Omental fat pad (tissue), 4 donors: ENCODE measurements around the gene UBE2J2. TPM values are rescaled to one million over a fixed set of nuclear protein-coding genes. Genes with fewer than 3 reads are reported as not detected.

Source experiments
- ATAC-seq: fragments of 150-250 bp; one replicate; pipeline ENCODE4 v1.9.1; 2016; ENCODE audit warnings: mild to moderate bottlenecking, moderate library complexity; ENCODE audit not compliant: low FRiP score
- DNase-seq: peaks from one replicate; pipeline ENCODE4 v3.0.0-alpha.2; 2019; ENCODE audit warnings: low spot score
- CTCF ChIP-seq, 3 donors: fragments of 450-650 bp; IDR thresholded peaks; one replicate each; pipeline ENCODE4 v1.5.1; 2016 to 2017; ENCODE audit warnings: antibody characterized with exemption in 3 of 3, mild to moderate bottlenecking in 3 of 3, moderate library complexity in 2 of 3
- total RNA-seq, 4 donors: library from RNA; depleted of rRNA; stranded (reverse); fragments of >200 nt; gene quantifications; one replicate each; pipeline ENCODE4 v1.1.0, GENCODE V29; 2016

UBE2J2 gene
- total RNA-seq, 4 donors from 2014 or later: 30.4 to 50.3 (median 42.9) TPM

DNA sequence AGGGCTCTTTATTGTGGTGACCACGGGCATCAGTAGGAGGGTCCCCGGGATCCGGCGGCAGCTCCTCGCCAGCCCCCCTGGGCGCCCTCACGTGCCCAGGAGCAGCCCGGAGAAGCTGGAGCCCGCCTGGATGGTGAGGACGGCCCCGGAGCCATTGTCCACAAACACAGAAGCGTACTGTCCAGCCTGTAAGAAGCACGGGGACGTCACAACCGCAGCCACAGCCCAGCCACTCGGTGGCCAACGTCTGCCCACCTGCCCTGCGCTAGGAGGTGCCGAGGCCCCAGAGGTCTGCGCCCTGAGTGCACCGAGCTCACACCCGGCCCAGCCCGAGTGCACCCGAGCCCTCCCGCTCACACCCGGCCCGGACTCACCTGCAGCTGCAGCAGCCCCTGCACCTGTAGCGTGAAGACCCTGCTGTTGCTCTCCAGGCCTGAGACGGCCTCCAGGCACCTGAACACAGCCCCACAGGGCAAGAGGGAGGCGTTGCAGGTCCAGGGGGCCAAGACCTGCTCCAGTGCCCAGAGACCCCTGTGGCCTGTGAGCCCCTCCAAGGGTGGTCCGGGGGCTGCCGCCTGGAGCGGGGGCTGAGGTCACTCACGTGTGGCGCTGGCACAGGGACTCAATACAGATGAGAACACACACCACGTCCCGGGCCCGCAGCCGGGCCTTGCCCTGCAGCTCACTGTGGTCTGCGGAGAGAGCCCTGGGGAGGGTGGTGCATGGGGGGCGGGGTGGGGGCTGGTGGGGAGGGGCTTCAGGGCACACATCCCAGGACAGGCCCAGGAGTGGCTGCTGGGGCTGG lies 31.0 kb downstream of the UBE2J2 start:
- ATAC-seq: no peak
- DNase-seq: no peak
- no peak for TF ChIP-seq CTCF (IDR thresholded peaks at IDR 0.05)

- ATAC-seq (no peak), DNase-seq (no peak)
- TF ChIP-seq CTCF (IDR thresholded peaks at IDR 0.05): no peak
Measured at GRCh38 chr1:1241588-1242219, 31.9 kb downstream of the UBE2J2 start.

- TF ChIP-seq CTCF (IDR thresholded peaks at IDR 0.05): no peak
- DNase-seq (no peak), ATAC-seq (no peak)
Measured at GRCh38 chr1:1240822-1241587, 32.6 kb downstream of the UBE2J2 start.

GRCh38 chr1:1240348-1240732 lies 33.3 kb downstream of the UBE2J2 start:
- TF ChIP-seq CTCF (IDR thresholded peaks at IDR 0.05): no peak
- DNase-seq (no peak), ATAC-seq (no peak)

DNA sequence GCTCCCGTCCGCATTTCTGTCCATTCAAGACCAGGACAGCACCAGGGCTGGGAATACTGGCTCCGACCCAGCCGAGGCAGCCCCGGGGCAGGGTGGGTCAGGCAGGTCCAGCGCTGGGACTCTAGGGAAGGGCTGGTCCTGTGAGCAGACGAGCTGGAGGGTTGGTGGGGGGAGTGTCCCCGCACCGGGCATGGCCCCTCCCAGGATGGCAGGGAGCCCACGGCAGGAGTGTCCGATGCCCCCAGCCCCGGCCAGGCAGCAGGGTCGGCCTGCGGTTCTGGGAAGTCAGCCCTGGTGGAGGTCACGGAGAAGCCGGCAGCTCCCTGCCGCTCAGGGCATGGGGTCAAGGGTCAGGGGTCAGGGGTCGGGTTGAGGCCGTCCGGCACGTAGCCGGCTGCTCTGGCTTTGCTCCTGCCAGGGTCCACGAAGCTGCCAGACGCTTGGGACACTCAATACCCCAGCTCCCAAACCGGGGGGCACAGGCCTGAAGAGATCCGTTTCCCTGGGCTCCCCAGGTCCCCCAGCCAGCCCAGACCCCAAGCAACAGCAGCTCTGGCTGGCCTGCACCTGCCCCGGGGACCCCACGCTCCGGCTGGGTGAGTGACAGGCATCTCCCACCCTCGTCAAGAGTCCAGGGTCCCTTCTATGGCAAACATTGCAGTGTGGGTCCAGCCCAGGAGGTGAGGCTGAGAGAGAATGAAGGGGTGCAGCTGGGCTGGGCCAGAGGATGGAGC lies 33.9 kb downstream of the UBE2J2 start:
- no peak for ATAC-seq
- no peak for TF ChIP-seq CTCF (IDR thresholded peaks at IDR 0.05)
- DNase-seq: no peak

DNA sequence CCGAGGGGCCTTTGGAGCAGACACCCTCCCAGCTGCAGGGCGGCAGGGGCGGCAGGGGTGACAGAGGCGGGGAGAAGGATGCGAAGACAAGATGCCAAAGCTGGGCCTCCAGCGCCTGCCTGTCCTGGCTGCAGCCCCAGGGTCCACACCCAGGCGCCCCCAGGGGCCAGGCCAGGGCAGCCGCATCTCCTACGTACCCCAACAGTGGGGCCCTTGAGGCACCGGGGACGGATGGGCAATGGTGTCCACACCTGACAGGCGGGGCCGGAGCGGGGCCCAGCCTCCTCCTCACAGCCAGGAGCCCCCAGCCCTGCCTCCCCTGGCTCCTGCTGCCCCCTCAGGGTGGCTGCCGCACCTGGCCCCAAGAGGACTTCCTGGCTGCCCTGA lies 34.4 kb downstream of the UBE2J2 start:
- TF ChIP-seq CTCF (IDR thresholded peaks at IDR 0.05): no peak
- no peak for ATAC-seq
- no peak for DNase-seq
